Thoracic aorta (tissue), 2 donors: ENCODE data around the gene IP6K3. TPM values are rescaled to one million over a fixed set of nuclear protein-coding genes. Genes with fewer than 3 reads are reported as not detected.

Experiments used
- ATAC-seq: fragments of 150-250 bp; one replicate; pipeline ENCODE4 v1.8.0; 2017; ENCODE audit warnings: low read depth; ENCODE audit not compliant: insufficient number of reproducible peaks, low FRiP score
- DNase-seq: peaks from one replicate; pipeline ENCODE4 v3.0.0-alpha.2; 2020; ENCODE audit warnings: low spot score
- H3K27ac ChIP-seq, 2 donors: fragments of 200-600 bp; sonication (generic); 1 replicate in 1 of 2; 2 replicates in 1 of 2; pipeline ENCODE4 v1.5.1; 2016; ENCODE audit warnings: mild to moderate bottlenecking in 2 of 2, moderate library complexity in 2 of 2
- H3K27me3 ChIP-seq: fragments of 200-600 bp; sonication (generic); replicated peaks from 2 replicates; pipeline ENCODE4 v1.6.0; 2016; ENCODE audit warnings: mild to moderate bottlenecking; ENCODE audit not compliant: insufficient read depth
- H3K36me3 ChIP-seq: fragments of 200-600 bp; sonication (generic); one replicate; pipeline ENCODE4 v1.5.1; 2016
- H3K4me1 ChIP-seq, 2 donors: fragments of 200-600 bp; sonication (generic); 1 replicate in 1 of 2; 2 replicates in 1 of 2; pipeline versions ENCODE4 v1.5.1 to v1.6.0; 2016; ENCODE audit warnings: low read depth in 2 of 2, mild to moderate bottlenecking in 1 of 2; ENCODE audit not compliant: control insufficient read depth in 1 of 2
- H3K4me3 ChIP-seq: fragments of 200-600 bp; sonication (generic); 2 replicates; pipeline ENCODE4 v1.5.1; 2016; ENCODE audit warnings: mild to moderate bottlenecking
- H3K9me3 ChIP-seq: fragments of 200-600 bp; sonication (generic); 2 replicates; pipeline ENCODE4 v1.5.1; 2016
- CTCF ChIP-seq: fragments of 200-600 bp; sonication (generic); IDR thresholded peaks from one replicate; pipeline ENCODE4 v1.5.1; 2019; ENCODE audit warnings: antibody characterized with exemption
- total RNA-seq, 2 donors: library from RNA; depleted of rRNA; stranded (reverse); fragments of >200 nt; gene quantifications; one replicate each; pipeline versions ENCODE4 v1.1.0 to v1.2.3, GENCODE V29; 2016

Gene IP6K3
- total RNA-seq, 2 donors from 2014 or later = 0.27 to 0.56 TPM

DNA sequence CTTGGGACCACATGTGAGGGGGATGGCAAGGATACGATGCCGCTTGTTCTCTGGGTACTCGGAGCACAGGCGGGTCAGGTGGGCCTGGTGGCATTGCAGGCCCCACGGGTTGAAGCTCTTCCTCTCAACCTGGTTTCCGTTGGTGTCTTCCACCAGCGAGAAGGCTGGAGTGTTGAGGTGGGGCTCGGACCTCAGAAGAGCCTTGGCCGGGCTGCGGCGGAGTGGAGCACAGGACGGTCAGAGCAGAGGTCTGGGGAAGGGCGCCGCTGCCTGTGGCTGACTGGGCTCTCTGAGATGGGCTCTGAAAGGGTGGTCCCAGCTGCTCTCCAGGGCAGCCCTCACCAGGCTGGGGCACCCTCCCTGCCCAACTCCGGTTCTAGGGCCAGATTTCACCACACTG lies 20.0 kb downstream of the IP6K3 start:
- no peaks in the 10 kb centered on the region for H3K27me3 ChIP-seq
- H3K27ac ChIP-seq = no peak overlapping the region
- ATAC-seq (no peak), DNase-seq (no peak)
- H3K4me3 ChIP-seq = no peak overlapping the region
- no peak for TF ChIP-seq CTCF
- H3K9me3 ChIP-seq = no peaks in the 10 kb centered on the region
- no peaks in the 10 kb centered on the region for H3K4me1 ChIP-seq
- no peaks in the 10 kb centered on the region for H3K36me3 ChIP-seq

DNA sequence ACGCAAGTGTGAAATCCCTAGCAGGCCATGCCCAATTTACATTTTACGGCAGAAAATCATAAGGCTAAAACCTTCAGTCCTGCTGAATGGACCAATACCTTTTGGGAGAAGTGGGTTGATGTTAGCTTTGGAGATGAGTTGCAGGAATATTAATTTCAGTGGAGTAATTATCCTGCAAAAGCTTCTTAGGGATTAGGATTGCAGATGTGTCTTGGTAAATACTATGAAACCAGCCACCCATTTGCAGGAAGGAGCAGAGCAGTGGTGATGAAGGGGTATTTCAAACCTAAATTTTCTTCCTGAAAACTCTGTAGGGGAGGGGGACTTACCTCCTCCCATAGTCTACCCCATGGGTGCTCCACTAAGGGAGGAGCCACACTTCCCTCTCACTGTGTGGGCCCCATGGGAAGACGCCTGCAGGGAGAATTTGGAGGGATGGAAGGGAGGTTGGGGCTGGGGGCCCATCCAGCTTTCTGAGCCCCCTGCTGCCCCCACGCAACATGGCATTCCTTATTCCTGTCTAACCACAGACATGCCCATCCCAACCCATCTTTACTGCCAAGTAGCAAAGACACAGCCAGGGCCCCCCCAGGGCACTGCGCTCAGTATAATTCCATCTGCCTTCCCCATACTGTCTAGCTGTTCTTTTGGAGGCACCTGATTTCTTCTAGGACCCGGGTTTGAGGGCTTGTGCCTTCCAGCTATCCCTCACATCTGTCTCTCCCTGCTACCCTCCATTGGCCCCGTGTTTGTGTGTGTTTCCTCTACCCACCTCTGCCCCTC lies 20.6 kb downstream of the IP6K3 start:
- no peaks in the 10 kb centered on the region for H3K9me3 ChIP-seq
- TF ChIP-seq CTCF = no peak
- H3K4me1 ChIP-seq = no peaks in the 10 kb centered on the region
- H3K36me3 ChIP-seq = no peaks in the 10 kb centered on the region
- no peak overlapping the region for H3K4me3 ChIP-seq
- no peak for DNase-seq
- H3K27me3 ChIP-seq = no peaks in the 10 kb centered on the region
- no peak overlapping the region for H3K27ac ChIP-seq
- ATAC-seq = no peak

- Histone ChIP-seq H3K4me1 (no peaks in the 10 kb centered on the region), H3K36me3 (no peaks in the 10 kb centered on the region), H3K4me3 (no peak overlapping the region), H3K9me3 (no peaks in the 10 kb centered on the region), H3K27ac (no peak overlapping the region), H3K27me3 (no peaks in the 10 kb centered on the region)
- DNase-seq = no peak
- TF ChIP-seq CTCF = no peak
- ATAC-seq = no peak
These were observed 21.5 kb downstream of the IP6K3 start for GRCh38 chr6:33725222-33725621.

DNA sequence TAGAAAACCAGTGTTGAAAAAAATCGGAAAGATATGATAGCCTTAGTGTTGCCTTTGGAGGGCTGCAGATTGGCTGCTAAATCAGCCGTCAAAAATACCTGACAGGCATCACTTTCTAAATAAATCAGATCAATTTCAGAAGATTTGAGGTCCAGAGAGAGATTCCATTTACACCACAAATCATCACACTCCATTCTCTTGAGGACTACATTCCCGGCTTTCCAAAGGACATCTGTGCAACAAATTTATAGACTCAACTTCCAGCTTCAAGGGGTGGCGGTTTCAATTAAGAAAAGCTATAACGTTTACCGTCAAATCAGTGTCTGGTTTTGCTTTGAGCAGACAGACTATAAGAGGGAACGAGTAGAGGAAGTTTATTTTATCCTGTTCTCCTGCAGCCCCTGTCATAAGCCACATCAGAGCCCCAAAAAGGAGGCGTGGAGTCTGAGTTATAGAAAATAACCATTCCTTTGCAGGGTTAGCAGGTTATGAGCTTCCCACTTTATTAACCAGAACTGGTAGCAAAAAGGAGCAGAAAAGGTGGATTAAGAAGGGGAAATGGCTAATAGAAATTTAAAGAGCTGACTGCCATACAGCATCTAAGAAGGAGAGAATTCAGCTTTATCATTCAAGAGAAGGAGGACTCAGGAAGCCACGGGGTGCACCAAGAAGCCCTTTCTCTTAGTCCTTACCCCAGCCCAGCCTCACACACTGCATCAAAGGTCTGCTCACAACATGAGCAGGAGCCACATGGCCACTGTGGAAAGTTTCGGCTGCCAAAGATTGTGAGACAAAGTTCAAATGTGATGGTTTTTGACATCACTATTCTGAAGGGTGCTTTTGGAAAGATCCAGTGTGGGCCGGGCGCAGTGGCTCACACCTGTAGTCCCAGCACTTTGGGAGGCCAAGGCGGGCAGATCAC lies 22.3 kb downstream of the IP6K3 start:
- no peak for TF ChIP-seq CTCF
- no peak overlapping the region for H3K4me3 ChIP-seq
- H3K36me3 ChIP-seq = no peaks in the 10 kb centered on the region
- no peak overlapping the region for H3K27ac ChIP-seq
- no peaks in the 10 kb centered on the region for H3K27me3 ChIP-seq
- no peak for DNase-seq
- H3K4me1 ChIP-seq = no peaks in the 10 kb centered on the region
- no peaks in the 10 kb centered on the region for H3K9me3 ChIP-seq
- ATAC-seq = no peak

DNA sequence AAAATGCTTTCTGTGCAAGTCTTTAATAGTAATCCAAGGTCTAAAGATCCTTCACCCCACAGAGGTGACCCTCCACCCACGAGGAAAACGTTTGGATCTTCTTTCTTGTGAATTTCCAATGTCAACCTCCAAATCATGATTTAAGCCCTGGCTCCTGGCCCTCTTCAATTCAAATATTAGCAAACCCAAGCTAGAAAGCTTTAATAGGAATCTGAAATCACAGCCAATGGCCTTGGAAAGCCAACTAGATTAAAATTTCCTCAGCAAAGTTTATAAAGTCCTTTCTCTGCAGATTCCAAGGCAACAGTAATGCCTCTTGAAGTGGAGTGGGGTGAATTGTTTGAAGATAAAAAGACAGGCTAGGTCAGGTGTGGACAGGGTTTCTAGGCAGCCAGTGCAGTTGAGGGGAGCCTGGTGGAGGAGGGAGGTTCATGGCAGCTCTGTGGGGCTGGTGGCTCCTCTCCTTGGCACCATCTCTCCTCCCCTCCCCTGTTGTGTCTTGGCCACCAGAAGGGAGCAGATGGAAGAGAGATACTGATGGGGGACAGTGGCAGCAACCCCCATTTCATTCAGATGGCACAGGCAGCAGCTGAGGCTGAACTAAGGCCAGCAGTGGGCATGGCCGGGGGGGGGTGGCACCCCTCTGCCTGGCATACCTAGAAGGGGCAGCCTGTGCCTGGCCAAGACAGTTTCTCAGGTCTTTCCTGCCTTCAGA lies 23.2 kb downstream of the IP6K3 start:
- H3K9me3 ChIP-seq = no peaks in the 10 kb centered on the region
- no peaks in the 10 kb centered on the region for H3K4me1 ChIP-seq
- no peak overlapping the region for H3K27ac ChIP-seq
- TF ChIP-seq CTCF = no peak
- H3K36me3 ChIP-seq = no peaks in the 10 kb centered on the region
- no peak overlapping the region for H3K4me3 ChIP-seq
- ATAC-seq (no peak), DNase-seq (no peak)
- no peaks in the 10 kb centered on the region for H3K27me3 ChIP-seq
